Measurements from ENCODE around the gene CRACDL. TPM values are rescaled to one million over a fixed set of nuclear protein-coding genes. Genes with fewer than 3 reads are reported as not detected.

CRACDL gene
- polyA plus RNA-seq, 3 donors from 2014 or later: 0.40 to 0.80 TPM; not detected in 1

GRCh38 chr2:98936353-98937351 lies 627 bp upstream of the CRACDL start:
- H3K27ac Mint-ChIP-seq: no peak overlapping the region
- peaks cover 6 to 9% of the 10 kb centered on the region in 2 donors for H3K4me1 Mint-ChIP-seq
- H3K4me3 Mint-ChIP-seq: peak overlapping the region; percentile 49 to 76 (median 54)
- no peaks in the 10 kb centered on the region for H3K9me3 Mint-ChIP-seq
- H3K36me3 Mint-ChIP-seq: no peaks in the 10 kb centered on the region
- peaks cover 17 to 29% (median 17%) of the 10 kb centered on the region in 3 donors for H3K27me3 Mint-ChIP-seq (ENCODE audit: low read depth in 3 of 3)
- DNase-seq: no peak

- Mint-ChIP-seq H3K36me3 (no peaks in the 10 kb centered on the region), H3K9me3 (no peaks in the 10 kb centered on the region), H3K27me3 (ENCODE audit: low read depth in 3 of 3) (peaks cover 15 to 32% (median 17%) of the 10 kb centered on the region in 3 donors), H3K4me1 (peaks cover 6 to 9% of the 10 kb centered on the region in 2 donors), H3K4me3 (peak overlapping the region; percentile 8 to 53 (median 46)), H3K27ac (no peak overlapping the region)
- DNase-seq: no peak
These were observed 784 bp downstream of the CRACDL start for GRCh38 chr2:98935111-98935770.

- H3K36me3 Mint-ChIP-seq: no peaks in the 10 kb centered on the region
- H3K4me3 Mint-ChIP-seq: no peak overlapping the region
- no peak for DNase-seq
- peaks cover 6 to 7% of the 10 kb centered on the region in 2 donors for H3K4me1 Mint-ChIP-seq
- no peak overlapping the region for H3K27ac Mint-ChIP-seq
- peaks cover 4 to 19% (median 13%) of the 10 kb centered on the region in 3 donors for H3K27me3 Mint-ChIP-seq (ENCODE audit: low read depth in 3 of 3)
- H3K9me3 Mint-ChIP-seq: no peaks in the 10 kb centered on the region
These were observed 3.2 kb downstream of the CRACDL start for GRCh38 chr2:98932778-98933343.

GRCh38 chr2:98932164-98932563 lies 3.9 kb downstream of the CRACDL start:
- no peaks in the 10 kb centered on the region for H3K9me3 Mint-ChIP-seq
- DNase-seq: no peak
- H3K4me3 Mint-ChIP-seq: no peak overlapping the region
- no peaks in the 10 kb centered on the region for H3K36me3 Mint-ChIP-seq
- H3K4me1 Mint-ChIP-seq: peaks cover 0 to 3% of the 10 kb centered on the region in 2 donors
- peaks cover 5 to 15% (median 13%) of the 10 kb centered on the region in 3 donors for H3K27me3 Mint-ChIP-seq (ENCODE audit: low read depth in 3 of 3)
- no peak overlapping the region for H3K27ac Mint-ChIP-seq

- H3K4me1 Mint-ChIP-seq: peaks cover 0 to 3% of the 10 kb centered on the region in 2 donors
- H3K4me3 Mint-ChIP-seq: no peak overlapping the region
- H3K27me3 Mint-ChIP-seq (ENCODE audit: low read depth in 3 of 3): peaks cover 5 to 13% (median 12%) of the 10 kb centered on the region in 3 donors
- no peaks in the 10 kb centered on the region for H3K36me3 Mint-ChIP-seq
- no peaks in the 10 kb centered on the region for H3K9me3 Mint-ChIP-seq
- no peak for DNase-seq
- no peak overlapping the region for H3K27ac Mint-ChIP-seq
These were observed 4.4 kb downstream of the CRACDL start for GRCh38 chr2:98931596-98931995.

GRCh38 chr2:98929920-98930319 lies 6.1 kb downstream of the CRACDL start:
- no peak for DNase-seq
- Mint-ChIP-seq H3K36me3 (no peaks in the 10 kb centered on the region), H3K27ac (no peak overlapping the region), H3K27me3 (ENCODE audit: low read depth in 3 of 3) (peaks cover 6 to 11% (median 8%) of the 10 kb centered on the region in 3 donors), H3K4me3 (no peak overlapping the region), H3K9me3 (peaks cover 0 to under 1% (median 0%) of the 10 kb centered on the region in 6 donors), H3K4me1 (no peaks in the 10 kb centered on the region)

- H3K9me3 Mint-ChIP-seq: peaks cover 0 to 2% (median 0%) of the 10 kb centered on the region in 6 donors
- H3K27me3 Mint-ChIP-seq (ENCODE audit: low read depth in 3 of 3): peaks cover under 1 to 4% (median 4%) of the 10 kb centered on the region in 3 donors
- no peaks in the 10 kb centered on the region for H3K36me3 Mint-ChIP-seq
- H3K4me3 Mint-ChIP-seq: no peak overlapping the region
- DNase-seq: no peak
- H3K27ac Mint-ChIP-seq: no peak overlapping the region
- H3K4me1 Mint-ChIP-seq: no peaks in the 10 kb centered on the region
These were observed 7.8 kb downstream of the CRACDL start for GRCh38 chr2:98928242-98928641.

- Mint-ChIP-seq H3K4me3 (no peak overlapping the region), H3K27ac (no peak overlapping the region), H3K36me3 (no peaks in the 10 kb centered on the region), H3K9me3 (peaks cover 0 to 2% (median 0%) of the 10 kb centered on the region in 6 donors), H3K27me3 (ENCODE audit: low read depth in 3 of 3) (peaks cover 0 to 4% (median 4%) of the 10 kb centered on the region in 3 donors), H3K4me1 (no peaks in the 10 kb centered on the region)
- no peak for DNase-seq
These were observed 9.0 kb downstream of the CRACDL start for GRCh38 chr2:98927027-98927426.

- no peak for DNase-seq
- no peak overlapping the region for H3K27ac Mint-ChIP-seq
- no peaks in the 10 kb centered on the region for H3K36me3 Mint-ChIP-seq
- H3K27me3 Mint-ChIP-seq (ENCODE audit: low read depth in 3 of 3): peaks cover 0 to 4% (median 2%) of the 10 kb centered on the region in 3 donors
- peaks cover 0 to 2% (median 0%) of the 10 kb centered on the region in 6 donors for H3K9me3 Mint-ChIP-seq
- no peak overlapping the region for H3K4me3 Mint-ChIP-seq
- H3K4me1 Mint-ChIP-seq: no peaks in the 10 kb centered on the region
These were observed 9.4 kb downstream of the CRACDL start for GRCh38 chr2:98926601-98927000.

GRCh38 chr2:98924910-98925309 lies 11.1 kb downstream of the CRACDL start:
- no peak for DNase-seq
- no peaks in the 10 kb centered on the region for H3K4me1 Mint-ChIP-seq
- no peaks in the 10 kb centered on the region for H3K36me3 Mint-ChIP-seq
- H3K9me3 Mint-ChIP-seq: peaks cover 0 to 2% (median 0%) of the 10 kb centered on the region in 6 donors
- H3K27me3 Mint-ChIP-seq (ENCODE audit: low read depth in 3 of 3): peaks cover 0 to 4% (median 0%) of the 10 kb centered on the region in 3 donors
- H3K4me3 Mint-ChIP-seq: no peak overlapping the region
- no peak overlapping the region for H3K27ac Mint-ChIP-seq

GRCh38 chr2:98924038-98924830 lies 11.8 kb downstream of the CRACDL start:
- H3K36me3 Mint-ChIP-seq: no peaks in the 10 kb centered on the region
- H3K27ac Mint-ChIP-seq: no peak overlapping the region
- H3K9me3 Mint-ChIP-seq: peaks cover 0 to 2% (median 0%) of the 10 kb centered on the region in 6 donors
- H3K4me1 Mint-ChIP-seq: no peaks in the 10 kb centered on the region
- peaks cover 0 to 4% (median 0%) of the 10 kb centered on the region in 3 donors for H3K27me3 Mint-ChIP-seq (ENCODE audit: low read depth in 3 of 3)
- H3K4me3 Mint-ChIP-seq: no peak overlapping the region
- DNase-seq: no peak

- peaks cover 0 to 2% (median 0%) of the 10 kb centered on the region in 6 donors for H3K9me3 Mint-ChIP-seq
- H3K27ac Mint-ChIP-seq: no peak overlapping the region
- no peak for DNase-seq
- peaks cover 0 to 4% (median 0%) of the 10 kb centered on the region in 3 donors for H3K27me3 Mint-ChIP-seq (ENCODE audit: low read depth in 3 of 3)
- H3K36me3 Mint-ChIP-seq: no peaks in the 10 kb centered on the region
- no peaks in the 10 kb centered on the region for H3K4me1 Mint-ChIP-seq
- H3K4me3 Mint-ChIP-seq: no peak overlapping the region
These were observed 12.6 kb downstream of the CRACDL start for GRCh38 chr2:98923244-98923940.
